Measurements from ENCODE around the gene IL2RA. TPM values are rescaled to one million over a fixed set of nuclear protein-coding genes. Genes with fewer than 3 reads are reported as not detected.
A peak's percentile ranks its signal among the peaks of the same experiment; 100 is the strongest.

IL2RA gene
- total RNA-seq, 4 donors from 2014 or later = 0.70 to 3.8 (median 3.0) TPM; not detected in 1

DNA sequence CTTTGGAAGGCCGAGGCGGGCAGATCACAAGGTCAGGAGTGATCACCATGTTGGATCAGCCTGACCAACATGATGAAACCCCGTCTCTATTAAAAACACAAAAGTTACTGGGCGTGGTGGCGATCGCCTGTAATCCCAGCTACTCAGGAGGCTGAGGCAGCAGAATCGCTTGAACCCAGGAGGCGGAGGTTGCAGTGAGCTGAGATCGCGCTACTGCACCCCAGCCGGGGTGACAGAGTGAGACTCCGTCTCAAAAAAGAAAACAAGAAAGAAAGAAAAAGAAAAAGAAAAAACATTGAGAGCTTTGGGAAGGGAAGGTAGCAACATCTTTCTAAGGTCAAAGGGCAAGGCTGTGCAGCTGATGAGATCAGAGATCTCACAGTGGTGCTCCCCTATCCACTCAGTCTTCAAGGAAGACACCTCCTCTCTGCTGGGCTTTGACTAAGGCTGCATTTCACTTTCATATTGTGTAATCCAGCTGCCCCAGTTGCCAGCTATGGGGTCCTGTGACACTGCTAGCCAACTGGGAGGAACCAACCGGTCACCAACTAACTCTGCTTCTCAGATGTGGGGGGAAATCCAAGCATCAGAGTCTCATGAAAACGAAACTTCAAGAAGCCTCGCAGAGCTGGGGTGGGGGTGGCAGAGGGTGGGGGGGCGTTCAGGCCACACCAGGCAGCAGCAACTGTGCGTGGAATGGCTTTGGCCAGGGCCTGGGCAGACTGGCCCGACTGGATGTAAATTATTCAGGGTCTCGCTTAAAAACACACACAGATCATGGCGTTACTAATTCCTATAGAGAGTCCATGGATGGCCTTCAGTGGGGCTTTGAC, 86.3 kb downstream of the IL2RA start:
- Histone ChIP-seq H3K4me1 (peaks cover 10 to 63% (median 34%) of the 10 kb centered on the region in 3 donors), H3K27me3 (no peaks in the 10 kb centered on the region), H3K9me3 (no peaks in the 10 kb centered on the region), H3K4me3 (peak overlapping the region; percentile 83 to 95 (median 89)), H3K36me3 (no peaks in the 10 kb centered on the region), H3K27ac (peak overlapping the region; percentile 93 to 98 (median 96))
- WGBS, 2 donors = 41 to 49% methylated on average over 14 to 15 of the region's 20 CpGs
- DNase-seq = no peak
- intact Hi-C loops (cut with DNase I) = no loop called here
- peak in 1 of 4 donors; percentile 49 for TF ChIP-seq POLR2A (IDR thresholded peaks at IDR 0.05)
- TF ChIP-seq, protein P1, sequence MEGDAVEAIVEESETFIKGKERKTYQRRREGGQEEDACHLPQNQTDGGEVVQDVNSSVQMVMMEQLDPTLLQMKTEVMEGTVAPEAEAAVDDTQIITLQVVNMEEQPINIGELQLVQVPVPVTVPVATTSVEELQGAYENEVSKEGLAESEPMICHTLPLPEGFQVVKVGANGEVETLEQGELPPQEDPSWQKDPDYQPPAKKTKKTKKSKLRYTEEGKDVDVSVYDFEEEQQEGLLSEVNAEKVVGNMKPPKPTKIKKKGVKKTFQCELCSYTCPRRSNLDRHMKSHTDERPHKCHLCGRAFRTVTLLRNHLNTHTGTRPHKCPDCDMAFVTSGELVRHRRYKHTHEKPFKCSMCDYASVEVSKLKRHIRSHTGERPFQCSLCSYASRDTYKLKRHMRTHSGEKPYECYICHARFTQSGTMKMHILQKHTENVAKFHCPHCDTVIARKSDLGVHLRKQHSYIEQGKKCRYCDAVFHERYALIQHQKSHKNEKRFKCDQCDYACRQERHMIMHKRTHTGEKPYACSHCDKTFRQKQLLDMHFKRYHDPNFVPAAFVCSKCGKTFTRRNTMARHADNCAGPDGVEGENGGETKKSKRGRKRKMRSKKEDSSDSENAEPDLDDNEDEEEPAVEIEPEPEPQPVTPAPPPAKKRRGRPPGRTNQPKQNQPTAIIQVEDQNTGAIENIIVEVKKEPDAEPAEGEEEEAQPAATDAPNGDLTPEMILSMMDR (IDR thresholded peaks at IDR 0.05) = no peak

DNA sequence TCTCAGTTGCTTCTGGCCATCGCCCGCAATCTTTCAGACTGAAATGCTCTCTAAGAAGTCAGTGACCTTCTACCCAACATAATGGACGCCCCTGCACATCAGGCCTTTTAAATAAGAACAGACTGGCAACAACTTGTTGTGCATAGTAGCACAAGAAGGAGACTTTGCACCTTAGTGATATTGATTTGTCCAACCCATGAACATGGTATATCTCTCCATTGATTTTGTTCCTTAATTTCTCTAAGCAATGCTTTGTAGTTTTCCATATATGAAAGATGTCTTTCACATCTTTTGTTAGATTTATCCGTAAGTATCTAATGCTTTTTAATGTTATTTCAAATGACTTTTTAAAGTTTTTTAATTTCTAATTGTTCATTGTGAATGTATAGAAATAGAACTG, 89.1 kb downstream of the IL2RA start:
- intact Hi-C loops (cut with DNase I) = no loop called here
- H3K27me3 ChIP-seq = no peaks in the 10 kb centered on the region
- no peak overlapping the region for H3K27ac ChIP-seq
- TF ChIP-seq, protein P1 (IDR thresholded peaks at IDR 0.05) = no peak
- TF ChIP-seq POLR2A (IDR thresholded peaks at IDR 0.05) = no peak
- no peaks in the 10 kb centered on the region for H3K9me3 ChIP-seq
- H3K4me1 ChIP-seq = peaks cover 10 to 64% (median 34%) of the 10 kb centered on the region in 3 donors
- H3K36me3 ChIP-seq = no peaks in the 10 kb centered on the region
- H3K4me3 ChIP-seq = no peak overlapping the region
- 70 to 89% methylated on average over 4 of the region's 4 CpGs for WGBS, 2 donors
- no peak for DNase-seq

DNA sequence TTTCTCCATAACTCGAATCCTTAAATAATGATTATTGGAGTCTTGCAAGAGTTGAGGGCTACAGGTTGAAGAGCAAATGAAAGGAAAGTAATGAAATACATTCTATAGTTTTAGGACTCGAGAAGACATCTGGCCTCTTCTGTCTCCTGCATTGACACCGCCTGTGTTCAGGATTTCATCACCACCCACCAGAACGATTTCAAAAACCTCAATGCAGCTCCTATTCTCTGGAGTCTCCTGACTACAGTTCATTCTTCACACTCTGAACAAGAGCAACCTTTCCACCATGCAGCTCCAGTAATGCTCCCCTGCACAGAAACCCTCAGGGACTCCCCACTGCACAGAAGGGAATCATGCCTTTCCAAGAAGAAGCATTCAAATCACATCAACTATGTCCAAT, 90.3 kb downstream of the IL2RA start:
- peaks cover 10 to 62% (median 34%) of the 10 kb centered on the region in 3 donors for H3K4me1 ChIP-seq
- no peaks in the 10 kb centered on the region for H3K9me3 ChIP-seq
- H3K36me3 ChIP-seq = no peaks in the 10 kb centered on the region
- peak overlapping the region in 1 of 4 donors; percentile 27 for H3K4me3 ChIP-seq
- H3K27me3 ChIP-seq = no peaks in the 10 kb centered on the region
- WGBS, 2 donors = 35 to 50% methylated on average over 4 of the region's 4 CpGs
- no peak for DNase-seq
- intact Hi-C loops (cut with DNase I) = no loop called here
- TF ChIP-seq, protein P1 (IDR thresholded peaks at IDR 0.05) = no peak
- no peak for TF ChIP-seq POLR2A (IDR thresholded peaks at IDR 0.05)
- H3K27ac ChIP-seq = peak overlapping the region; percentile 76 to 89 (median 79)

DNA sequence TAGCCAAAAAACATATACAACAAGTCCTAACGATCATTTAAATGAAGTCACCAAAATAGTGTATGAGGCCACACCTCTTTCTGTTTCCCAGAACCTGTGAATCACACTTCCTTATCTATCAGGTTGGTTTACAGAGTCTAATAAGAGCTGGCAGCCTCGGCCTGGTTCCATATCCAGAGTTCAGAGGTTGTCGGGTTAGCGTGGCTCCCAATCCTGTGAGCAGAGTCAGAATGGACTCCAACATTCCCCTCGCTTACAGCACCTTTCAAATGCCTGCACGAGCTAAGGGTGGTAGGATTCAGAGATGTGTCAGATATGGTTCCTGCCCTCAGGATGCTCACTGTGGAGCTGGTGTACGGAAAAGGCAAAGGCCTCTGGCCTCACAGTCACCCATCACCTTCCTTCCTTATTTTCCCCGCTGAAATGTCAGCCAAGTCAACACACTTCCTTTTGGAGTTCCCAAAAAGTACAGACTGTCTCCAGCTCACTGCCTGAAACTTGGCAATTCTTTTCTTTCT, 90.8 kb downstream of the IL2RA start:
- peaks cover 0 to under 1% (median 0%) of the 10 kb centered on the region in 3 donors for H3K36me3 ChIP-seq
- intact Hi-C loops (cut with DNase I) = no loop called here
- no peak for DNase-seq
- no peaks in the 10 kb centered on the region for H3K27me3 ChIP-seq
- TF ChIP-seq, protein P1 (IDR thresholded peaks at IDR 0.05) = no peak
- no peak for TF ChIP-seq POLR2A (IDR thresholded peaks at IDR 0.05)
- WGBS, 2 donors = 28 to 38% methylated on average over 4 to 8 of the region's 8 CpGs
- H3K9me3 ChIP-seq = no peaks in the 10 kb centered on the region
- H3K4me1 ChIP-seq = peaks cover 10 to 57% (median 34%) of the 10 kb centered on the region in 3 donors
- H3K4me3 ChIP-seq = peak overlapping the region in 1 of 4 donors; percentile 27
- peak overlapping the region; percentile 76 to 89 (median 79) for H3K27ac ChIP-seq

DNA sequence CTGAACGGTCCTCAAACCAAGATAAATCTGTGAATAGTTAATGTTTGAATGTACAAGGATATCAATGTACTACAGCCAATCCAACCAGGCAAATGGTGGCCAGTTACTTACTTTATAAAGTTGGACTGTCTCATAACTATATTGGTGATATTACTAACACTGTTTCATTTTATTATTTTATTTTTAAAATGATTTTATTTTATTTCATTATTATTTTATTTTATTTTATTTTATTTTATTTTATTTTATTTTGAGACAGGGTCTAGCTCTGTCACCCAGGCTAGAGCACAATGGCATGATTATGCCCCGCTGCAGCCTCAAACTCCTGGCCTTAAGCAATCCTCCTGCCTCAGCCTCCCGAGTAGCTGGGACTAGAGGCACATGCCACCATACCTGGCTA, 91.6 kb downstream of the IL2RA start:
- peaks cover 0 to 8% (median 0%) of the 10 kb centered on the region in 3 donors for H3K36me3 ChIP-seq
- intact Hi-C loops (cut with DNase I) = no loop called here
- no peaks in the 10 kb centered on the region for H3K9me3 ChIP-seq
- peak overlapping the region; percentile 76 to 89 (median 79) for H3K27ac ChIP-seq
- H3K4me3 ChIP-seq = no peak overlapping the region
- TF ChIP-seq POLR2A (IDR thresholded peaks at IDR 0.05) = no peak
- TF ChIP-seq, protein P1 (IDR thresholded peaks at IDR 0.05) = no peak
- no peaks in the 10 kb centered on the region for H3K27me3 ChIP-seq
- 86 to 88% methylated on average over 3 of the region's 3 CpGs for WGBS, 2 donors
- no peak for DNase-seq
- H3K4me1 ChIP-seq = peaks cover 10 to 49% (median 28%) of the 10 kb centered on the region in 3 donors
